Measurements from ENCODE around the gene EGLN2. TPM values are rescaled to one million over a fixed set of nuclear protein-coding genes. Genes with fewer than 3 reads are reported as not detected.

The EGLN2 gene
- polyA plus RNA-seq, 1 of the 3 experiments (the other 2 are of a cell fraction): 43.0 TPM

- no peak overlapping the region for H3K4me2 ChIP-seq
- ChIA-PET CTCF (no interaction called here), POLR2A (no interaction called here)
- no peak overlapping the region for H3K27ac ChIP-seq (ENCODE audit: low read depth in 2 of 2, low read length in 1 of 2)
- peaks cover 42% of the 10 kb centered on the region for H4K20me1 ChIP-seq (ENCODE audit: insufficient read depth)
- H3K9me2 ChIP-seq: no peaks in the 10 kb centered on the region
- H3K9ac ChIP-seq: no peak overlapping the region
- TF ChIP-seq EZH2phosphoT487 (IDR thresholded peaks at IDR 0.05; ENCODE audit: borderline replicate concordance, low read depth) (no peak), REST (IDR thresholded peaks at IDR 0.05; ENCODE audit: low read depth, low read length) (no peak), CHD2 (IDR thresholded peaks at IDR 0.05; ENCODE audit: low read length, partially characterized antibody) (no peak), ZBTB33 (IDR thresholded peaks at IDR 0.05; ENCODE audit: borderline replicate concordance, low read depth) (no peak), FOXJ3 (CRISPR knock-in tag; IDR thresholded peaks at IDR 0.05) (no peak), MEF2A (IDR thresholded peaks at IDR 0.05; ENCODE audit: borderline replicate concordance, low read depth) (no peak), USF1 (IDR thresholded peaks at IDR 0.05; ENCODE audit: borderline replicate concordance, low read depth) (no peak), FOSL2 (IDR thresholded peaks at IDR 0.05; ENCODE audit: borderline replicate concordance, low read depth) (no peak), RXRA (IDR thresholded peaks at IDR 0.05; ENCODE audit: borderline replicate concordance, low read depth) (no peak), PBX3 (IDR thresholded peaks at IDR 0.05) (no peak), MAX (IDR thresholded peaks at IDR 0.05; ENCODE audit: low read depth) (no peak), TEAD4 (IDR thresholded peaks at IDR 0.05; ENCODE audit: borderline replicate concordance, insufficient read depth) (no peak), SIN3A (IDR thresholded peaks at IDR 0.05; ENCODE audit: borderline replicate concordance, low read depth, low read length) (no peak), POLR2AphosphoS5 (IDR thresholded peaks at IDR 0.05; ENCODE audit: low read depth, low read length) (no peak), ELF1 (IDR thresholded peaks at IDR 0.05) (no peak), RAD21 (IDR thresholded peaks at IDR 0.05; ENCODE audit: low read length) (no peak), YY1 (IDR thresholded peaks at IDR 0.05; ENCODE audit: low read depth) (no peak), IRF3 (IDR thresholded peaks at IDR 0.05; ENCODE audit: low read depth, low read length) (no peak), TCF12 (IDR thresholded peaks at IDR 0.05) (no peak)
- 100% methylated on average over 3 of the region's 3 CpGs for WGBS (ENCODE audit: low lambda C conversion rate)
- no peaks in the 10 kb centered on the region for H3K9me3 ChIP-seq
- no peak overlapping the region for H2AFZ ChIP-seq (ENCODE audit: low read depth)
- H3K79me2 ChIP-seq (ENCODE audit: insufficient read depth): peaks cover 82% of the 10 kb centered on the region
- no peak for DNase-seq
- H3K27me3 ChIP-seq (ENCODE audit: insufficient read depth): no peaks in the 10 kb centered on the region
- peaks cover 21 to 39% of the 10 kb centered on the region in 2 experiments for H3K36me3 ChIP-seq (replicated peaks in 1 of 2; ENCODE audit: control insufficient read depth in 1 of 2, insufficient read depth in 2 of 2, low read length in 1 of 2)
- H3K4me1 ChIP-seq (ENCODE audit: control insufficient read depth in 1 of 2, insufficient read depth in 2 of 2, low read depth in 1 of 2, low read length in 1 of 2): peaks cover 7 to 11% of the 10 kb centered on the region in 2 experiments; a peak in 2 of 4 replicates
- H3K4me3 ChIP-seq (ENCODE audit: low read depth in 2 of 2, low read length in 1 of 2): no peak overlapping the region
- peaks cover 7% of the 10 kb centered on the region for H3F3A ChIP-seq (replicated peaks; ENCODE audit: insufficient read depth)
Observed at GRCh38 chr19:40755248-40755624, 43.8 kb upstream of the EGLN2 start.
